Kidney glomerular epithelial cell (primary cell): ENCODE results near the gene FMN1.
A peak's percentile ranks its signal among the peaks of the same experiment; 100 is the strongest.

Experiments
- DNase-seq: peaks from one replicate; lab custom pipeline; 2025; lab: John Stamatoyannopoulos, UW

FMN1 gene

DNA sequence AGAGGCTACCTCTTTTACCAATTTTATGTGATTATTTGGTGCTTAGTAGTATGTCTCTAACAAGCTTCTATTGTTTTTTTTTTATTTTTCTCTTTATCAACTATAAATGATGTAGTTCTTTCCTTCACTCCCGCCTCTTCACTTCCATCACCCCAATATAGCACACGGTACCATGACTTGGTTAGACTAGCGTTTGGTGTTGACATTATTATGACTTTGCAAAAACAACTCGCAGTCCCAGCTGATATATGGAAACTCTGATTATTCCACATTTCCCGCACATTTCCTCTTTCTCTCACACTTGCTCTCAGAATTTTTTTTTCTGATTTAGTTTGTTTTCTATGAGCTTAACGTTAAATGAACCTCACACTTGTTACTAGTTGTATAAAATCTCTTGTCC, 314.5 kb downstream of the FMN1 start:
- DNase-seq, result no peak

DNA sequence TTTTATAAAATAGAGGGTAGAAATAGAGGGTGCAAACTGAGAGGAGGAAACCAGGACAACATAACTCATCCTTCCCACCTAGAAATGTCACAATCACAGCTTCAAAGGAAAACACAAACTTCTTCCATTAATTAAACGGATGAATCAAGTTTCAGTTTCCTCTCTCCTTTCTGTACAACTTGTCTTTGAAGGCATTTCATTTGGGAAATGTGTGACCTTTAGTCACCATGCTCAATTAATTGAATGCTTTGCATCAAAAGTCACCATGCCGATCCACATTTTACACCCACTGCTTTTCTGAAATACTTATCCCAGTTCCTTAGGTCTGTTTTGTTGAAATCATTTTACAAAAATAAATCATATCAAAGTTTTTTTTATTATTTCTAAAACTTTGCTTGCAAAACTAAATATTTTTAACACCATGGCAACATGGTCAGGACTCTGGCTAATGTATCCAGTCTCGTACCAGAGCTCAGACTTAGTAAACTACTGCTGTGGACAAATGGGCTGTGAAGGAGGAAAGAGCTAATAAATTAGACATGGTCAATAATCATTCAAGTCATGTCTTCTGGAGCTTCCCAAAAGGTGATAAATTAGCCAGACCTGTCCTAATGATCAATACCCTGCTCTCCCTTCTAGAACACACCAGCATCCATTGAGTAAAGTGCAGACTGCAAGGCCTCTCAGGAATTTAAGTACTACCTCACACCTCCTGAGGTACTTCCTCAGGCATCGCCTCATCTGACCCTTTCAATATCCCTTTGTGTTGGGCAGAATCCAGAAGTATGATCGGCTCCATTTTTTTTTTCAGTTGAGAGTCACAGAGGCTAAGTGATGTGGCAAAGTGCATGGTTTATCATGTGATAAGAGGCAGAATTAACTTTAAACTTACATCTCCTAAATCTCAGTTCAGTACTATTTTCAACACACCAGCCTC, 315.4 kb downstream of the FMN1 start:
- no peak for DNase-seq

DNA sequence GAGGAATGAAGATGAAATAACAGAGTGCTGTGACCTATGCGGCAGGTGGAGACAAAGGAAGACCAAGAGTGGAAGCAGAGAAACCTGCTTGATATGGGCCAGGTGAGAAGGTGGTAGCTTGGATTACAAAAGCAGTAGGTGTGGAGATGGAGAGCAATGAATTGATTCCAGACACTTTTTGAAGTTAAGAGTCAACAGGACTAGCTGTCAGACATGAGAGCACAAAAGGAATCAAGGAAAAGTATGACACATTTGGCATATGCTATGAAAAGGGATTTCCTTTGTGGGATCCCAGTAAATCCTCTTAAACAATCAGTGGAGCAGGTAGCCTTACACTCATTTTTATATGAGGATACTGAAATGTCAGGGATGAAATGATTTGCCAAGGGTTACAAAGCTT, 316.2 kb downstream of the FMN1 start:
- peak; percentile 8 for DNase-seq

- no peak for DNase-seq
Observed at GRCh38 chr15:32877252-32878019, 317.1 kb downstream of the FMN1 start.

GRCh38 chr15:32873284-32874114, 321.0 kb downstream of the FMN1 start:
- DNase-seq, result no peak

DNA sequence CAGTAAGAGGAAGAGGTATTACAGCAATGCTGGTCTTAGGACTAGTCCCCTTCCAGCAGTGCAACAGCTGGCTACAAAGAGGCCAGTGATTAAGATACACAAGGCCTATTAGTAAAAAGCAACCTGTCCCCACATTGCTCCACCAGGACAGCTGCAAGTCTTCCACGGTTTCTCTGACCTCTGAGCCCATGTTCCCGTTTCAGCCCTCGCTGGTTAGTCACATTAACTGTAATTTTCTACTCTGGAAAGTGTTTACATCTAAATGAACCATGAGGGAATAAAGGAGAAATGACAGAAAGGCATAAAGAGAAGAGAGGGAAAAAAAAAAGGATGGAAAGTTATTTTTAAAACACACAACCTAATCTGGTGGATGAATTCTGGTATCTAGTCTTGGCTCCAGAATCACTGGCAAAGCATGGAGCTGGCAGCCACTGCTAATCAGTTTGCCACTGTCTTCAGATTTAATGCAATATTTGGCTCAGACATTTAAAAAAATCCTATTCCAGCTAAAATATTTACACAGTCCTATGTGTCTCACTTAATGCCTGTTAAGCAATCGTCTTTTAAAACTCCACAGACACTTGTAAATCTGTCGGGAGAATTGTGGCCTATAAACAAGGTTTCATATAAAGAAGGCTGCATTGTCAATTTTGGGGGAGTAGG, 321.8 kb downstream of the FMN1 start:
- DNase-seq, result no peak

- DNase-seq, result no peak
Observed at GRCh38 chr15:32871883-32872282, 322.6 kb downstream of the FMN1 start.

DNA sequence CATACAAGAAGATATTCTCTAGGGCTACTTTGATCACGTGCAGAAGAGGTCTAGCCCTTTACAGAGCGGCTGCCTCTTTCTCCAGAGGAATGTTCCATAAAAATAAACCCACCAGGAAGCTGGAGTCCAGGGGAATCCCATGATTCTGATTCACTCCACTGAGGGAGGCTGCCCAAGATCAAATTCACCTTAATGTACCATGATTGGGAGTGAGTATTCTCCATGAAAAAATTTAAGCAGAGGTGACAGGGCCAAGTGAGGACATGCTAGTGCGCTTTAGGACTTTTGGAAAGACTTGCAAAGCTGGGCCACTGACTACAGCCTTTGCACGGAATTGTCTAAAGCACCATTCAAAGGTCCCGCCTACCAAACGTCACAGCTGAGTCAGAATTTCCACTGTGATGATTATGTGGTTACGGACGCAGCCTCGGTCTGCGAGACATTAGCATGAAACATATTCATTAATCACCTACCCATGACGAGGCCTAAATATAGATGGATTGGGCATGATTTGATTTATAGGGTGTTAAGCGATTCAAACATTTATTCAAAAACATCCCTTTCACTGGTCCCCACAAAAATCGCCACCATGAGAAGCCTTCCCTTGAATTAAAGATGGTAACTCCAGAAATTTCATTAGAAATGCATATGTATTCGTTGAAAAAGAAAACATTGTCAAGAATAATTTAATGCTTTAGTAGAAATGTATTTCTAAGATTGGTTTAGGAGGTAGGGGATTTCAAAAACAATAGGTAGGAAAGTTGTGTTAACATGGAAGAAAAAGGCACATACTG, 324.1 kb downstream of the FMN1 start:
- DNase-seq, result peak; percentile 65

GRCh38 chr15:32869776-32870175, 324.7 kb downstream of the FMN1 start:
- DNase-seq, result no peak

- peak; percentile 49 for DNase-seq
Observed at GRCh38 chr15:32867313-32867626, 327.2 kb downstream of the FMN1 start.

DNA sequence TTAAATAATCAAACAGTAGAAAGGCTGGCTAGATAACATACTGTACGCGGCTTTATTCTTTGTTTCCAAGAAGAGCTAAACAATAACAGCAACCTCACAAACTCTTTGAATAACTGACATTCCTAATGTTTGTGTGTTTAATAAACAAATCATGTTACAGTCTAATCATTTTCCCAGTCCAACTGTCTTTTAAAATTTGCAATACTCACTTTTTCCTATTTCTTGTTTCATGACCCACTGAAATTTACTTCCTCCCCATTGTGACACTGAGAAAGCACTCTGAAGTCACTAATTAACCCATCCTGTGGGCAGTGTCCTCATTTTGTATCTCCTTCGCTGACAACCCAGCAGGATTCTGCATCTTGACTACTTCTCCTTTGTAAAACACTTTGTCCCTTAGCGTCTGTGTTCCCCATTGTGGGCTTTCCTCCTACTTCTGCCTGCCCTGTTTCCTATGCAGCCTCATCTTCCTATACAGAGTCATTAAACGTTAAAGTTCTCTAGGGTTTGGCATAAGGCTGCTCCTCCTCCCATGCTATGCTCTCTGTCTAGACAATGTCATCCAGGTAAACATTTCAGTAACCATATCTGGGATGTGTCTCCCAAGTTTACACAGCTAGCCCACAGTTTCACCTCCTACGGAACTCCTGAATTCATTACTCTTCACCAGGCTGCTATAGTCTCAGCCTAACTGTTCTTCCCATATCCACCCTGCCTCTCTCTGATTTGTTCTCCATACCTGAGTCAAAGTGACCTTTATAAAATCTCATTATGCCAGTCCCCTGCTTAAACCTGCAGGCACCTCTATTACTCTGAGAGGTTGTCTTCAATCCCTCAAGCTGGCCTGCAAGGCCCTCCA, 327.8 kb downstream of the FMN1 start:
- peak; percentile 49 for DNase-seq

DNA sequence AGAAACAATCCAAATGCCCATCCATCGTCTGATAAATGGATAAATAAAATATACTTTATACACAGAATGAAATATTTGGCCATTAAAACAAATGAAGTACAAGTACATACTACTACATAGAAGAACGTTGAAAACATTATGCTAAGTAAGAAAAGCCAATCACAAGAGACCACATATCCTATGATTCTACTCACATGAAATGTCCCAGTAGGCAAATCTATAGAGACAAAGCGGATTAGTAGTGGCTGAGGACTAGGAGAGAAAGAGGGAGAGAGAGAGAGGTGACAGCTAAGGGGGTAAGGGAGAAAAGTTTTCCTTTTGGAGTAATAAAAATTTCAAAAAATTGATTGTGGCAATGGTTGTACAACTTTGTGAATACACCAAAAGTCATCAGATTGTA, 329.7 kb downstream of the FMN1 start:
- DNase-seq, result no peak

DNA sequence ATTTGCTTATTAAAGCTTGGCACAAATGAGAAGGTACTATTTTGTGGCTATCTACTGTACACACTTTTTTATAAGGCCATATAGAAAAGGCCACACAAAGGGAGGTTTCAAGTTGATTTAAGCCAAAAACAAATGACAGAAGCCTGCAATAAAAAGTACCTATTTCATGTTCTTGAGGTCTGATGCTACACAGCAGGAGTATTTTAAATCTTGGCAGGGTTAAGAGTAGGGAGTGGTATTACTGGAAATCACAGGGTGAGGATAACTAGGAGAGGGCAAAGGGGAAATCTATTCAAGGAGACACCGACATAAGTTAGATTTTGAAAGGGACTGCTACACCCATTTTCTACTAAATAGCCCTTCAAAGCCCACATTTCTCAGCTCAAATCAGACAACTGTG, 330.5 kb downstream of the FMN1 start:
- no peak for DNase-seq

DNA sequence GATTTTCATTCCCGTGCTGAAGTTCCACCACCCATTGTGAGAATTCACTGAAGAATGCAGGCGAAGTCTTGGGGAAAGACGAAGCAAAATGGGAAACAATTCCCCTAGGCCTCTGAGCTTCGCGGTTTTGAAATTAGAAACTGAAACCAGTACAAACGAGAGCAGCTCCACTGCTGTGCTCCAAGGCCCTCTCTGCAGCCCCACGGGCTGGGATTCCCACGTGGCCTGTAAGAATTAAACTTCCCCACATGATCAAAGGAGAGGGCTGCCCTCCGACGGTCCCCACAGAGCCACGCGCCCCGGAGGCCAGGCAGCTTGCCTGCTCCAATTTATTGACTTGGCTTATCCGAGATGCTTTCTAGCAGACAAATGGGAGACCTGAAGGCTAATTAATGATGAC, 332.8 kb downstream of the FMN1 start:
- DNase-seq, result no peak

DNA sequence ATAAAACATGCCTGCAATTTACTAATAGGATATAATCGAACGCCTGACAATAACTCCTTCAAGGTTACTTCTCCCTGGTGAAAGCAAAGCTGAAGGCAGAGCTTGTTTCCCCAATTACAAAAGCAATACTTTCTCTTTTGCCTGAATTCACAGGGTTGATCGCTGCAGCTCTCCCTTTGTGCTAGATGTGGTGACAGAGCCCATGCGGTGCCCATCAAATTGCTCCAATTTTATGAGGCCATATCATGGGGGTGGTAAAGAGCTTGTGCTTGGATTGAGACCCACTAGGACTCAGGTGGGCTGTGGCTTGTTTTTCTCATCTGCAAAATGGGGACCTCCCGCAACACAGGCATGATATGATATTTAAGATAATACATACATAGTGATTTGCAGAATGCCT, 333.3 kb downstream of the FMN1 start:
- no peak for DNase-seq

DNA sequence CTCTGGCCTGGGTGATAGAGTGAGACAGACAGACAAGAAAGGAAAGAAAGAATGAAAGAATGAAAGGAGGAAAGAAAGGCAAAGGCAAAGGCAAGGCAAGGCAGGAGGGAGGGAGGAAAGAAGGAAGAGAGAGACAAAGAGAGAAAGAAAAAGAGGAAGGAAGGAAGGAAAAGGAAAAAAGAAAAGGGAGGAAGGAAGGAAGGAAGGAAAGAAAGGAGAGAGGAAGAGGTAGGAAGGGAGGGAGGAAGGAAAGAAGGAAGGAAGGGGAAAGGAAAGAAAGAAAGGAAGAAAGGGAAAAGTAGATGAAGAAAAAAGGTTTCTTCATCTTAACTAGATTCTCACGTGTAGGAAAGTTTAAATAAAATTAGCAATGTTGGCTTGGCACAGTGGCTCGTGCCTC, 334.5 kb downstream of the FMN1 start:
- no peak for DNase-seq

DNA sequence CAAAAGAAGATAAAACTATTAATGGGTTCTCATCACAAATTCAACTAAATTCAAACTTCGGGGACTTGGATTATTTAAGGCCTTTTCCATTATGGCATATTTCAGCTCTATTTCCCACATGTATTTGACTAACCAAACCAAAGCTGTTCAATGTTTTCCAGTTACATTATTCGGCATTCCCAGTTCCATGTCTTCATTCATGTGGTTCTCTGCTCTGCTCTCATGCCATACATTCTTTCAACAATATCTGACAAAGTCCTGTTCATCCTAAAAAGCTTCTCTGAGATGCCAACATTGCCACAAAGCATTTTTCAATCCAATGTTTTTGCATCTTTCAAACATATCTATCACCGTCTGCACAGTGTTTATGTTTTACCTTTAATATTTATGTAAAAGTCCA, 335.3 kb downstream of the FMN1 start:
- DNase-seq, result no peak

GRCh38 chr15:32857732-32858131, 336.8 kb downstream of the FMN1 start:
- no peak for DNase-seq

DNA sequence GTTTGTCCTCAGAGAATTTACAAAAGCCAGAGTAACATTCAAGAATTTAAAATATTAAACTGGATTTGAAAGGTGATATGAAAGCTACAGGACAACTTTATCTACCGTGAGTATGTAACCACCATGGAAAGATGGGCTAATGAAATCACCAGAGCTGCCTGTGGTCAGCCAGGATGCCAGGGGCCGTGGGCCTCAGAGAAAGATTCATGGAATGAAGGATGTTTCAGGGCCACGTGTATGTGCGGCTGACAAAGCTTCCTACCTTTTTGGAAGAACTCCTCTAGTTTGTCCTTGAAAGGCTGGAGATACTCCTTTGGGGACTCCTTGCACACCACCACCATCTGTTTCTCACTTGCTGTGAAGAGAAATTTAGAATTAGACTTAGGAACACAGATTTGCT, 337.8 kb downstream of the FMN1 start:
- peak; percentile 18 for DNase-seq

- peak; percentile 96 for DNase-seq
Observed at GRCh38 chr15:32855942-32856341, 338.6 kb downstream of the FMN1 start.
